HG02642 (cell line): ENCODE data around the gene SKI.
"Not testable (repeated sequence)": the region's sequence is repeated elsewhere in the genome, so short reads cannot be mapped to it uniquely, and the experiment has no call there.

Experiments used
- ATAC-seq: cut with Tn5 transposase; IDR thresholded peaks from one replicate; pipeline ENCODE4 v1.9.1; 2021; ENCODE audit warnings: mild to moderate bottlenecking; ENCODE audit not compliant: unreplicated experiment, poor library complexity

SKI gene

GRCh38 chr1:2240270-2241156, 12.4 kb downstream of the SKI start:
- no peak for ATAC-seq

DNA sequence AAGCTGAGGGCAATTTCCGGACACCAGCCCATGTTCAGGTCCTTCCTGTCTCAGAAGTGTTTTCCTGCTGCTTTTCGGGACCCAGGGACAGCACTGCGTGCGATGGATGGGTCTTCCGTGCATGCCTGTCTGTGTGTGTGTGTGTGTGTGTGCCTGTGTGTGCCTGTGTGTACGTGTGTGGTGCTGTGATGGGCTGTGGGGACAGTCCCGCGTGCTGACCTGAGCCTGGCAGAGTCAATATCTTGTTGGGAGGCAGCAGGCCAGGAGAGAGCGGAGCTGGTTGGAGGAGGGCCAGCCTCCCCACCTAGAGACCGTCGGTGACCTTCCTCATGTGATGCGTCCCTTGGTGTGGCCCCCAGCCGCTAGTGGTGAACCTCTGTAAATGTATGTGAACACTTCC, 13.7 kb downstream of the SKI start:
- ATAC-seq, result no peak

DNA sequence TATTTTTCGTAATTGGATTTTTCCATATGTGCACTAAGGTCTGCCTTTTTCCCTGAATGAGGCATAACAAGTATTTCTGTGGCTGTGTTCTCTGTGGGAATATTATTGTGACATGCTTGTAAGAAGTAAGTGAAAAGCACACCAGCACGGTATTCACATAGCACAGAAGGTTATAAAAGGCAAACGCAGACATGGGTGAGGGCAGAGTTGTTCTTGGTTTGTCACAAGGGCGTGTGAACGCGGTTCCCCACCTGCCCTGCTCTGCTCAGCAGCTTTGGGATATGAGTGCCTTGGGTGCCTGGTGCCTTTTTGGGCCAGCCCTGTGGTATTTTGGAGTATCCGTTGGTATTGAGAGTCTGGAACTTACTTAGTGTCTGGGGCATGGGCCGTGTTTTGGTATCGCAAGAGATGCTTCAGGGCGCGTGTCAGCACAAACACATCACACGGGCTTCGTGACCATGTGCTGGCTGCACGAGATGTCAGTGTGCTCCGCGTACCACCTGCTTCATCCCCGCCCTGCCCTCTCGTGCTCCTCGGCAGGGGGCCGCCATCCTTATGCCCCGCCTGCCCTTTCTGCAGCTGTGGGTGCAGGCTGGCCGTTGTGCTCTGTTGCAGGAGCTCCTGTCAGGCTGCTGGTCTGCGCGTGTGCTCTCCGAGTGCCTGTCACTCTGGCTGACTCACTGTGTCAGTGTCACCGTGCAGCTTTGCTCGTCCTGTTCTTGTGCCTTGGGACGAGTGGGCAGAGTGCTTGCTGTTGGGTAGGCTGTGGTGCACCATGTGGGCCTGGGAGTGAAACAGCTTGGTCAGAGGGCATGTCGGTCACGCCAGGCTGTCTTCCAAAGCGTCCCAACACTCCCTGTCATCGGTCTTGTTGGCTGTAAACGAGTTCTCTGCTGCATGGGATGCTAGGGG, 15.0 kb downstream of the SKI start:
- no peak for ATAC-seq

- not testable (repeated sequence) for ATAC-seq
These were observed 18.9 kb downstream of the SKI start for GRCh38 chr1:2247045-2247394.

DNA sequence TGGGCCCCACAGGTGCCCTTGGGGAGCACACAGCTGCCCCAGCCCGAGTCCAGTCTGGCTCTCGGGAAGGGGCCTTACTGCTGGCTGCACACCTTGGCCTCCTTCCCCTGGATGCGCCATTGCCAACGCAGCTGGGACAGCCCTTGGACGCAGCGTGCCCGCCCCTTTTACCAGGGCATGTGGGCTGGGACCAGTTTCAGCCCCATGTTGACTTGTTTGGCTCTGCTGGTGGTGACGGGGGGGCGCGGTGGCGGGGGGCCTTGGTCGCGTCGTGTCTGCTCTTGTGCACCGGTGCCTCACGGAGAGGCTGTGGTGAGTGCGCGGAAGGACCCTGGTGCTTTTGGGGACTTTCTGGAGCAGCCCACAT, 19.6 kb downstream of the SKI start:
- ATAC-seq, result no peak

- ATAC-seq, result no peak
These were observed 20.2 kb downstream of the SKI start for GRCh38 chr1:2248127-2248826.

DNA sequence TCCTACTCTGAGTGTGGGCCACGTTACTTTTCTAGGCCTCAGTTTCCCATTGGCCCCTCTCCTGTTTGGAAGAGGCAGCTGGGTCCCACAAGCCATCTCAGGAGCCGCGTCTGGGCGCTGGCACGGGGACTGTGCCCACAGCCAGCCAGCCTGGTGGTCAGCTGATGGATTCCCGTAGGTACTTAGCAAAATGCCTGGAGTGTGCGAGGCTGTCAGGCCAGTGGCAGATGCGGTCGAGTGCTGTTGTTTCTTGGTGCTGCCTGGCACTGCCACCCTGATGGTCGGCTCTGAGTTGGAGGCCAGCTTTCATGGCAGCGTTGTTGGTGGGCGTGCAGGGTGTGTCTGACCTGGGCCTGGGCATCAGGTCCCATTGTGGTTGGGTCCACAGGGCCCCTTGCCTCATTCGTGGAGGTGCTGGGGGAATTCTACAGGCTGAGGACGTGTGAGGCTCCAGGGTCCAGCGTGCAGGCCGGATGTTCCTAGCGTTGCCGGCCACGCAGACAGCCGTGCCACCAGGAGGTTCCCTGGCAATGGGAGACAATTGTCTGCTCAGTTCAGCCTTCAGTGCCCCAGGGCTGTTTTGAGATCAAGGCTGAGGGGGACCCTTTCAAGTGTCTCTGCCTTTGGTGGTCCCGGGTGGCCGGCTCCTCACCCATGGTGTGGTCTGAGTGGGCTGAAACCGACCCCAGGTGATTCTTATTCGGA, 20.9 kb downstream of the SKI start:
- ATAC-seq, result no peak

GRCh38 chr1:2249559-2249906, 21.4 kb downstream of the SKI start:
- no peak for ATAC-seq

- no peak for ATAC-seq
These were observed 22.7 kb downstream of the SKI start for GRCh38 chr1:2250721-2251281.

DNA sequence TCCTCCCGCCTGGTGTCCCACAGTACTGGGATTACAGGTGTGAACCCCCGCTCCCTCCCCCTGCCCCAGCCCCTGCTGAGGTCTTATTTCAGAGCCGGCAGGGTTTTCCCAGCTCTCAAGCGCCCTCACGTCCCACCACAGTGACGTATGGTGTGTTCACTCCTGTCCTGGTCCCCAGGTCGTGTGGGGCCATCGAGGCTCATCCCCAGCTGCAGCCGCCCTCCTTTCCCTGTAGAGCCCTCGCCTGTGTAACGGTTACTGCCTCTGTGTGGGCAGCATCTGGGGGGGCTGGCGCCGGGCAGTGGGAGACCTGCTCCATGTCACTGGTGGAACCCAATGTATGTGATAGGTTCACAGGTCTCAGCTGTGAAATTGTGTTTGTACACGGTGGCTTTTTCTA, 23.2 kb downstream of the SKI start:
- ATAC-seq, result no peak

- no peak for ATAC-seq
These were observed 23.7 kb downstream of the SKI start for GRCh38 chr1:2251786-2252185.

GRCh38 chr1:2252423-2252822, 24.3 kb downstream of the SKI start:
- ATAC-seq, result no peak

DNA sequence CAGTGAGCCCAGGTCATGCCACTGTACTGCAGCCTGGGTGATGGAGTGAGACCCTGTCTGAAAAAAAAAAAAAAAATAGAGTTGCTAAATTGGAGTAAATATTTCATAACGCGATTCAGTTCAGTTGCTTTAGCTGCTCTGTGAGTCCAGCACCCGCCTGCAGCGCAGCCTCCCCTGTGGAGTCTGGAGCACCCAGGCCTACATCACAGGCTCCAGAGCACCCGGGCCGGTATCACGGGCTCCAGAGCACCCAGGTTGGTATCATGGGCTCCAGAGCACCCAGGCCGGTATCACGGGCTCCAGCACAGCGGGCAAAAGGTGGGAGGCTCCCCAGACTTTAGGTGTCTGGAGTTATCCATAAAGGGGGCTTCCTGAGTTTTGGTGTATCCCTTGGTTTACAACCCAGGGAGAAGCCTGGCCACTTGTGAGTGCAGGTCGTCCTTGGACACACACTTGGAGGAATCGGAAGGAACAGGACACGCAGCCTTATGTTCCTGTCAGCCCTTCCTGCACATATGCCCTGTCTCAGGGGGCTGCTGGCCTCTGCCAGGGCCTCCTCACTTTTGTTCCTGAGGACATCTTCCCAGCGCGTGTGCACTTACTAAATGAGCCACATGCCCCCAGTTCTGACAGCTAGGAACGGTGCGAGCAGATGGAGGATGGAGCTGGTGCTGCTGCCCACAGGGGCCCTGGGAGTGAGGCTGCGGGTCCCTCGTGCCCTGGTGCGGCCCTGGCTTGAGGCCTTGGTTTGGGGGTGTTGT, 25.1 kb downstream of the SKI start:
- no peak for ATAC-seq

- ATAC-seq, result no peak
These were observed 25.8 kb downstream of the SKI start for GRCh38 chr1:2253797-2254480.

GRCh38 chr1:2255047-2255419, 26.9 kb downstream of the SKI start:
- no peak for ATAC-seq

- ATAC-seq, result no peak
These were observed 27.6 kb downstream of the SKI start for GRCh38 chr1:2255420-2256369.

DNA sequence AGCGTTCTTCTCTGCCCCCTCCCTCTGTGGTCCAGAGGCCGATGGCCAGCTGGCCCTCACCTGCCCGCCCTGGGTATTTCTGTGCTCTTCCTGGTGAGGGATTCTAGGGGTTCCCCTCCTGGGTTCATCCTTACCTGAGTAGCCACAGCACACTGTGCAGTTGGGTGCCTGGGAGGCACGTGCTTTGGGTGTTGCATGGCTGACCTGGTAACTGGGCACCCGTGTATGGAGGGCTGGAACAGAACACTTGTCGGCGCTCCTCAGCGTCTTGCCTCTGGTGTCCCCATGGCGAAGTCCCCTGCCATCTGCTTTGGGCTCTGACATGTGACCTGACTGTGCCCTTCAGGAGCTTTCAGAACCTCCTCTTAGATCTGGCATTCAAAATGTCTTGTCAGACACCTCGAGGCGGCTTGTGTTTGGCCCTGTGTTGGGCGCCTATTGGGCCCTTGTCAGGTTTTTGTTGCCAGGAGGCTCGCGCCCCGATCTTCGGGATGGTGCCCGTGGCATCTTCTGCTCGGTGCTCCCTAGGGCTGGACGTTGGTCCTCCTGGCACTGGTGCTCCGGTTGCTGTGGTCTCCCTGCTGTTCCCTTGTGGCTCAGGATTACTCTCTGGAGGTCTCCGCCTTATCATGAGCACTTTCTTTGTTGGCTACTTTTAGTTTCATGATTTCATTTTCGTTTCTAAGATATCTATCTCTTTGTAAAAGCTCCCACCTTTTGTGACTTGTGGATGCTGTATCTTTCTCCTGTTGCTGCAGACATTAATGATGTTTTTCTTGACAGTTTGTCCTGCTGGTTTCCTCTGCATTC, 28.5 kb downstream of the SKI start:
- no peak for ATAC-seq
